GM21825 (cell line): ENCODE data around the gene CFAP221.
"Not testable (repeated sequence)": the region's sequence is repeated elsewhere in the genome, so short reads cannot be mapped to it uniquely, and the experiment has no call there.

ENCODE experiments used
- ATAC-seq: cut with Tn5 transposase; IDR thresholded peaks from one replicate; pipeline ENCODE4 v1.9.1; 2021; ENCODE audit warnings: mild to moderate bottlenecking, moderate library complexity; ENCODE audit not compliant: unreplicated experiment

Gene CFAP221

GRCh38 chr2:119583291-119583690 is 39.0 kb downstream of the CFAP221 start:
- ATAC-seq = no peak

GRCh38 chr2:119584469-119584868 is 40.2 kb downstream of the CFAP221 start:
- ATAC-seq = no peak

GRCh38 chr2:119586085-119586484 is 41.8 kb downstream of the CFAP221 start:
- ATAC-seq = no peak

- no peak for ATAC-seq
Measured at GRCh38 chr2:119590873-119591272, 46.6 kb downstream of the CFAP221 start.

DNA sequence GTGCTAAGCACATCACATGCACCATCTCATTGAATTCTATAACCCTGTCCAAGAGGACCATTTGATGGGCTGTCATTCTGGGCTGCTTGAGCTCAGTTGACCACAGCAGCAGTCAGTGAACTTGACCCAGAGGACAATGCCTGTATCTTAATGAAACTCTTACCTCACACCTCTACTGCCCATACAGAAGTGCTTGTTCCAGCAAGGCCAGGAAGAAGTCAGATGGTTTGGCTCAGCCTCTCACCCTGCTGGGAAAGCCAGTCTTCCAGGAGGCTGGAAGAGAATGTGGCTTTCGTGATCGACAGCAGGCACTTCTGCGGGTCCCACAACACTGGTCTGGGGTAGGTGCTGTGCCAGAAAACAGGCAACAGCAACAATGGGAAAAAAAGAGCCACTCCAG is 47.3 kb downstream of the CFAP221 start:
- ATAC-seq = no peak

DNA sequence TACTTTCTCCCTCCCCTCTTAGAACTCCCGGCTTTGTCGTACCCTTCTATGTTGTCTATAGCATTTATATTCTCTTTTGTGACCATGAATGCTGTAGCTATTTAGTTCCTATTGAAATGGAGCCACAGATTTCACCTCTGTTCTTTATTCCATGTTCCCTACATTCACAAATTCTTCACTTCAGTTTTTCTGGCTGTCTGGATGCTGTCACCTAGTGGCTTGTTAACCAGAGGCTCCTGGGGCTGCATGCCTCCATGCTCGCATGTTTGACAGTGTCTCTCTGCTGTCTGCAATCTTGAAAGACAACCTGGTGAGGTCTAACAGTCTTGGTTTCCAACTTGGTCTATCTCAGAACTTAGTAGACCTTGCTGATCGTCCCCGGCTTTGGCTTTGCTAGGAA is 48.2 kb downstream of the CFAP221 start:
- no peak for ATAC-seq

DNA sequence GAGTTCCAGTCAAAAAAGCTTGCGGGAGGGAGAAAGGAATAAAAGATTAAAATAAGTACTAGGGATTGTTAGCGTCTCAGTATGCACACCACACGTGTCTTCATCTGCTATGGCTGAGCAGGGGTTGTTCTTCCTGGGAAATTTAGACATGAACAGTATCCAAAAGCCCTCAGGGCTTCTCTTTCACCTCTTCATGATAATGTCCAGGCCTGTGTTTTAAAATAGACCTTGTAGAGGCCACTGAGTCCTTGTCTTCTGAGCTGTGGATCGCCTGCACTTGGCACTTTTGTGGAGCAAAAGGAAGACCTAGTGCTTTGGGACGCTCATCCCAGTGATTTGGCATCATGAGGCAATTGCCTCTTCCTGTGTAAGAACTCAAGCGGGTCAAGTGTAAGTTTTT is 52.4 kb downstream of the CFAP221 start:
- ATAC-seq = no peak

DNA sequence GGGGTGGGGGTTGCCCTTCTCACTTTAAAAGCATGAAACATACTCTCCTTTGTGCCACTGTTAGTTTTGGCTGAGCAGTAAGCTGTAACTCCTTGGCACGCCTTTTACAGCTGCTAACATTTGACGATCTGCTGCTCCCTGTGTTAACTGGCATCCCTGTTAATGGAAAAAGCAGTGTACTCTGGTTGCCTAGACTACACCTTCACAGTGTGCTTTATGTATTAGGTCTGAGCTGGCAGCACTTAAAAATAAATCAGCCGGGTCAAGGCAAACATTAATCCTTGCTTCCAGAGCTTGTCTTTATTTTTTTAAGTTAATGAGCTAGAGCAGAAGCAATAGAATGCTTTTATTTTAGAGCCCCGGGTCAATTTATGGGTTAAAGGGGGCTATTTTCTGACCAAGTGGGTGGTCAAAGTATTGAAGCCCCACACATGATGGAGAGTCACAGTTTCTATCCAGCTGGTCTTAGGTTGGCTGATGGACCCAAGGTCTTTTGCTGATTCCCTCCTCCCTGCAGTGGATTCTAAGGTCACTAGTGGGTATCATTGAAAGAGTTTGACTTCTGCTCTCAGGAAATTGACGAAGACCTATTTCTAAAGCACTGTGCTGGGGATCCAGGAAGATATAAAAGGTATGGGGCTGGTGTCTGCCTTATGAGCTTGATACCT is 54.5 kb downstream of the CFAP221 start:
- ATAC-seq = no peak

DNA sequence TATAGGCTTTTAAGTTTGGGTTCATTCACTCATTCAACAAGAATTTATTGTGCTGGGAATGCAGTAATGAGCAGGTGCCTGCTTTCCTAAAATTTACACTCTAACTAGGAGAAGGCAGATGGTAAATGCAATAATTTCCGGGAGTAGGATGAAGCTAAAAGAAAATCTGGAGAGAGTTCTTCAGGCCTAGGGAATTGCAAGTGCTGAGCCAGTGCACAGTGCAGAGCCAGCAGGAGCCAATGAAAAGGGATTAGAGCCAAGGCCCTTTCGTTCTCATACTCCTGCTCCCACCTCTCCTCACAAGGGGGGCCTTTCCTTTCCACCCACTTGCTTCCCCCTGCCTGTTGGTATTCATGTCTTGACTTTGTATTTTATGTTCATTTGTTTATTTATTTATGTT is 55.1 kb downstream of the CFAP221 start:
- no peak for ATAC-seq

GRCh38 chr2:119605096-119605495 is 60.8 kb downstream of the CFAP221 start:
- ATAC-seq = no peak

GRCh38 chr2:119606674-119607073 is 62.4 kb downstream of the CFAP221 start:
- ATAC-seq = no peak

DNA sequence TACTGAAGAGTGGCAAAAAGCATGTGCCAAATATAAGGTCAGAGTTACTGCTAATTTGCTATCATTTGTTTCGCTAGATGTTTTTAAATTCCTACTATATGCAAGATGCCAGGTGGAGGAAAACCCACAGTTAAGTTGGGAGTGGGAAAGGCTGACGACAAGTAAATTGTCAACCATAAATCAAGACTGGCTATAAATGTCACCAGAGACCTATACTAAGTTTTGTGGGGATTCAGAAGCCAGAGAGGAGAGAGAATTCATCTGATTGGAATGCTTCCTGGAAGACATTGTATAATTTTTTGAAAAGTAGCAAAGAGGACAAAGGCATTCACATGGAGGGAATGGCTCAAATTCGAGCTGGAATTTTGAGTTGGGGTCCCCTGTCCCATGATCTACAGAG is 64.3 kb downstream of the CFAP221 start:
- ATAC-seq = no peak

DNA sequence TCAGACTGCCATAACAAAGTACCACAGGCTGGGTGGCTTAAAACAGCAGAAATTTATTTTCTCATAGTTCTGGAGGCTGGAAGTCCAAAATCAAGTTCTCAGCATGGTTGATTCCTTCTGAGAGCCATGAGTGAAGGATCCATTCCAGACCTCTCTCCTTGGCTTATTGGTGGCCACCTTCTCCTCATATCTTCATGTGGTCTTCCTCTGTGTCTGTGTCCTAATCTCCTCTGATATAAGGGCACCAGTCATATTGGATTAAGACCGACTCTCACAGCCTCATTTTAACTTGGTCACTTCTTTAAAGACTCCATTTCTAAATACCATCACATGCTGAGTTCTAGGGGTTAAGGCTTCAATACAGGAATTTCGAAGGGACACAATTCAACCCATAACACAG is 65.1 kb downstream of the CFAP221 start:
- no peak for ATAC-seq

DNA sequence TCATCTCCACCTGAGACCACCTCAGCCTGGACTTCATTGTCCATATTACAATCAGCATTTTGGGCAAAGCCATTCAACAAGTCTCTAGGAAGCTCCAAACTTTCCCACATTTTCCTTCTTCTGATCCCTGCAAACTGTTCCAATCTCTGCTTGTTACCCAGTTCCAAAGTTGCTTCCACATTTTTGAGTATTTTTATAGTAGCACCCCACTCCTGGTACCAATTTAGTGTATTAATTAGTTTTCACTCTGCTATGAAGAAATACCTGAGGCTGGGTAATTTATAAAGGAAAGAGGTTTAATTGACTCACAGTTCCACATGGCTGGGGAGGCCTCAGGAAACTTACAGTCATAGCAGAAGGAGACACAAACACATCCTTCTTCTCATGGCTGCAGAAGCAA is 69.9 kb downstream of the CFAP221 start:
- ATAC-seq = not testable (repeated sequence)

DNA sequence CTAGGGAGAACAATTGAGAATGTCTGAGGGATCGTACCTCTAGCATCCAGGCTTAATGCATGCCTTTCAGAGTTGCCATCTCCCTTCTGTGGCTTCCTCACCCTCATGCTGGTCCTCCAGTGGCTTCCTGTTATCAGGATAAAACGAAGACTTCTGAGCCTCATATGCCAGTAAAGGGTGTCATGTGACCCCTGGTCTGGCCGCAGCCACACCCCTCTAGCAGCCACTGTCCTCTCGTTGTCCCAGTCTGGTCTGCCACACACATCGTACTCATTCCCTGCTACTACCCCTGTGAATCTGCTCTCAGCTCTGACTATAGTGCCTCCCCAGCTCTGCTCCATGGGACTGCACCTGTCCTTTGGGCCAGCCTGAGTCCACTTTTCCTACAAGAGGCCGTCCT is 72.2 kb downstream of the CFAP221 start:
- no peak for ATAC-seq

DNA sequence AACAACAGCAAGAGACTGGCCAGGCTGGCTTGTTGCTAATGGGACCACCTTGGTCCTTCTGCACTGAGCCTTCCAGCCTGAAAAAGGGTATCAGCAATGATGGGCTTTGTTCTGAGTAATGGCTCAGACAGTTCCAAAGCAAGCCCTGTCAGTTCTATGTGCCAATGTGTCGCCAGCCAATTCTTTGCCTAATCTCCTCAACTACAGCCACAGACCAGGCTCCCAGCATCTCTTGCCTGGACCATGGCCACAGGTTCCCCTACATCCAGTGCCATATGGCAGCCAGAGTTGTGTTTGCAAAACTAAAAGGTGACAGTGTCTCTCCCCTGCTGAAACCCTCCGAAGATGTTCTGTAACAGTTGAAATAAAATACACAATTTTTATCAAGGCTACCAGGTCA is 73.2 kb downstream of the CFAP221 start:
- no peak for ATAC-seq

DNA sequence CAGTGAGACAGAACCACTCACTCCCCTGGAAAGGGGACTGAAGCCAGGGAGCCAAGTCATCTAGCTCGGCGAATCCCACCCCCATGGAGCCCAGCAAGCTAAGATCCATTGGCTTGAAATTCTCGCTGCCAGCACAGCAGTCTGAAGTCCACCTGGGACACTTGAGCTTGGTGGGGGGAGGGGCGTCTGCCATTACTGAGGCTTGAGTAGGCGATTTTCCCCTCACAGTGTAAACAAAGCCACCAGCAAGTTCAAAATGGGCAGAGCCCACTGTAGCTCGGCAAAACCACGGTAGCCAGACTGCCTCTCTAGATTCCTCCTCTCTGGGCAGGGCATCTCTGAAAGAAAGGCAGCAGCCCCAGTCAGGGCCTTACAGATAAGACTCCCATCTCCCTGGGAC is 74.5 kb downstream of the CFAP221 start:
- not testable (repeated sequence) for ATAC-seq

GRCh38 chr2:119625226-119625625 is 81.0 kb downstream of the CFAP221 start:
- ATAC-seq = no peak

GRCh38 chr2:119629323-119629825 is 85.1 kb downstream of the CFAP221 start:
- no peak for ATAC-seq

- ATAC-seq = no peak
Measured at GRCh38 chr2:119630121-119630520, 85.9 kb downstream of the CFAP221 start.

DNA sequence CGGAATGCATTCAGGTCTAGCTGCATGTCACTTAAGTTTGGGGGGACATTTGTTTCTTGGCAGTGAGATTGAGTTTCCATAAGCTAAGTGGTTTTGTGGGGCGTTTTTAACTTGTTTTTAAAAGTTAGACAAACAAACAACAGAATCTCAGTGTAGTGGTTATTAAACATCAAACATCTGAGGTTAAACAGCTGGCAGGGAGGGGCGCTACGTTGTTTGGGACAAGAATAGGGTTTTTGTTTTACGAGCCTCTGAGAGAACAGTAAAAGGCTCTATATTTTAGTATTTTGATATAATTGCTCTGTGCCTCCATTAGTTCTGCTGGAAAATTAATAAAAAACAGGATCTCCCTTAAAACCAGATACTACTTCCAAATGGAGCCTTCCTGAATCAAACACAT is 93.1 kb downstream of the CFAP221 start:
- ATAC-seq = no peak

DNA sequence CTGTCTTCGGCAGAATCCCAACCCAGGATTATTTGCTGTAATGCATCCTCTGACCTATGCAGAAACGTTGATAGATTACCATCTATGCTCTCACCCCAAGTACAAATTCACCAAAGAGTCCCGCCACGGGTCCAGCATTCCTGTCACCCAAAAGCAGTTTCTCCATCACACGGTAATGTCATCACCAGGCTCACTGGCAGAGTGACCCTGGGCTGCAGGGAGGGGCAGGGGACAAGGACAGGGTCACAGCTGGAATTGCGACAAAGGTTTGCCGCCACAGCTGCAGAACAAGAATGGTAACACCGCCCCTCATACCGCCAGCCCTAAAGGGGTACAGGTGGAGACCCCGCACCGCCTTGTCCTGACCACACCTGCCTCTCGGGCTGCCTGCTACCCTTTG is 94.0 kb downstream of the CFAP221 start:
- ATAC-seq = no peak
